HG03280 (cell line): Measurements from ENCODE around the gene CAGE1.

ENCODE experiments used
- ATAC-seq: cut with Tn5 transposase; IDR thresholded peaks from one replicate; pipeline ENCODE4 v1.9.1; 2021; ENCODE audit warnings: mild to moderate bottlenecking, moderate library complexity; ENCODE audit not compliant: unreplicated experiment

Gene CAGE1

DNA sequence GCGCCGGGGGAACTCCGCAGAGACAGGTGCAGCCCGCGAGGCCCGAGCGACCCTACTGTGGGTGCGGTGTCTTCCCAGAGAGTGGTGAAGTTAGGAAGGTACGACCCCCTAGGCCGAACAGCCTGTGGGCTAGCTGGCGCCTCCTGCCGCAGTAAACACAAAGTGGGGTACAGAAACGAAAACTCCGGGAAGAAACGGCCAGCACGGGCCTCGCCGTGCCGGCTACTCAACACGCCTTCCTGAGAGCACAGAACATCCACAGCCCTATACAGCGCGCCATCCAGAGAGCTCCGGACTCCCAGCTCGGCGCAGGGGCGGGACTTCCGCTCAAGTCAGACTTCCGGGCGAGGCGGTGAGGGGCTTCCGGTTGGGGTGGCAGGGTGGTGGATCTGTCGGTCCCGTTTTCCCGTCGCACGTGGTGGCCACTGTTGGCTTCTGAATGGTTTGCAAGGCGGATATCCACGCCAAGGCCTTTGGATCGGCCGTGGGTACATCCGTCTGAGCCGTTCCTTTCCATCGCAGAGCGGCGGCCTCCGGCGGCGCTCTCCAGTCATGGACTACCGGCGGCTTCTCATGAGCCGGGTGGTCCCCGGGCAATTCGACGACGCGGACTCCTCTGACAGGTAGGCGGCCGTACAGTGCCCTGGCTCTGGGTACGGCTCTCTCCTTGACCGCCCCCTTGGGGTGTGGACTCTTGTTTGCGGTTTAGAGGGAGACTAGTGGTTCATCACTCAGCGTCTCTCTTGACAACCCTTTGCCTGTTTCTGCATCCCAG, at the start of gene CAGE1, which contains the start of gene RIOK1:
Gene CAGE1, minus strand, starts transcription at position 292 of the 775 bp plus-strand sequence. CDS start 2,569 bp downstream, outside the sequence.
Gene RIOK1, plus strand, starts transcription at position 358 of the 775 bp plus-strand sequence. Its CDS starts 195 bp downstream, at position 553.
- ATAC-seq = peak; percentile 98

DNA sequence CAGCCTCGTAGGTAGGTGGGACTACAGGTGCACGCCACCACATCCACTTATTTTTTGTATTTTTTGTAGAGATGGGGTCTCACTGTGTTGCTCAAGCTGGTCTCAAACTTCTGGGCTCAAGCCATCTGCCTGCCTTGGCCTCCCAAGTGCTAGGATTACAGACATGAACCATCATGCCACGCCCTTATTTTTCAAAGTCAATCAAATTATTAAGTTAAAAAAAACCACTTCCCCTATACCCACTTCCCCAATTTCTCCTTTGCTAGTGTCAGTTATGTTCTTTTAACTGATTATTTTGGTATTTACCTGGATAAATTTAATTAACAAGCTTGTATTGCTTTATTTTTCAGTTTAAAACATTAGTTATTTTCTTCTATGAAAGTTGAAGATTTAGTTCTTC, 49.7 kb upstream of the CAGE1 start:
- no peak for ATAC-seq

DNA sequence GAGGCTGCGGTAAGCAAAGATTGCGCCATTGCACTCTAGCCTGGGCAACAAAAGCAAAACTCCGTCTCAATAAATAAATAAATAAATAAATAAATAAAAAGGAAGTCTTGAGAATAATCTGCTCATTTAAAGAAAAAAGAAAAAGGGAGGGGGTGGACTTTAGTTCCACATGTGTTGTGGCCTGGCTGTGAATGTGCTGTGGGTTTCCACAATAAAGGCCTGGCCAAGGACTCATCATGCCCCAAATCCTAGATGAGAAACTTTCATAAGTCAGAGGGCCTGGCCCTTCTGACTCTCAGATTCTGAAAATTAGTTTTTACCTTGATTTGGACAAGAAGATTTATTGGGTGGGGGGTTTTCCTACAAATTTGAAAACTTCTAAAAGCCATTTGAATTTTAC, 48.5 kb upstream of the CAGE1 start:
- ATAC-seq = no peak

DNA sequence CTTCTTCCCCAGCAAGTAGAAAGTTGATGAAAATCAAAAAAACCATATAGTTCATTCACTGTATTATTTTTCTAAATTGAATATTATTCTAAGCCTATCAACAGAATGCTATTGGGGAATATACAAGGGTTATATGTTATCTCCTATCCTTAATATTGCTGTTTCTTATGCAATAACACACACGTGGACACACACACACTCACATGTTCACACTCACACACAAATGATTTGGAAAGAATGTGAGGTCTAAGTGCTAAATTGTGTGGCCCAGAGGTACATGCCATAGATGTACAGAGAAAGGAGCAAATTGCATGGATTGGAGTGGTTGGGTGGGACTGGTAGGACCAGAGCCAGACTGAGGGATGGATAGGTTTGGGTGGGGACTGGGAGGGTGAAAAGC, 45.1 kb upstream of the CAGE1 start:
- no peak for ATAC-seq

DNA sequence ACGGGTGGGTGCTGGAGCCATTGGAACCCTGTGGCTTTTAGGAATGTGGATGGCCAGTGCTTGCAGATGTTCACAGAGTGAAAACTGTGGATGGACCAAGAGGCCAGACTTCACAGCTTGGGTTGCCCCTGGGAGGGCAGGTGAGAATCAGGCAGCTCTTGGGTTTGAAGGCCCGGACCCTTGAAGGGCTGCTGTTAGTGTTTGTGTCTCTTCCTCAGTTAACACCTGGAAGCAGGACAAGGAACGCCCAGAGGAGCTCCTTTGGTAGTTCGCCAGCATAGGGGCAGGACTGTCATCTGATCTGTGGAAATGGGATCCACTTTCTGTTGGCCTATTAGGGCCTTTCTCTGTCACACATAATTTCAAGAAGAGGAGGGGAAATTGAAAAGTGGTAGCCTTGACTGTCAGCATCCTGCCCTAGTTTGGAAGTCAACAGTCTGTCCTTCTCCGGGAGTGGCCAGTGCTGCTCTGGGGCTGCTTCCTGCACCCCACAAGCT, 43.6 kb upstream of the CAGE1 start:
- no peak for ATAC-seq

DNA sequence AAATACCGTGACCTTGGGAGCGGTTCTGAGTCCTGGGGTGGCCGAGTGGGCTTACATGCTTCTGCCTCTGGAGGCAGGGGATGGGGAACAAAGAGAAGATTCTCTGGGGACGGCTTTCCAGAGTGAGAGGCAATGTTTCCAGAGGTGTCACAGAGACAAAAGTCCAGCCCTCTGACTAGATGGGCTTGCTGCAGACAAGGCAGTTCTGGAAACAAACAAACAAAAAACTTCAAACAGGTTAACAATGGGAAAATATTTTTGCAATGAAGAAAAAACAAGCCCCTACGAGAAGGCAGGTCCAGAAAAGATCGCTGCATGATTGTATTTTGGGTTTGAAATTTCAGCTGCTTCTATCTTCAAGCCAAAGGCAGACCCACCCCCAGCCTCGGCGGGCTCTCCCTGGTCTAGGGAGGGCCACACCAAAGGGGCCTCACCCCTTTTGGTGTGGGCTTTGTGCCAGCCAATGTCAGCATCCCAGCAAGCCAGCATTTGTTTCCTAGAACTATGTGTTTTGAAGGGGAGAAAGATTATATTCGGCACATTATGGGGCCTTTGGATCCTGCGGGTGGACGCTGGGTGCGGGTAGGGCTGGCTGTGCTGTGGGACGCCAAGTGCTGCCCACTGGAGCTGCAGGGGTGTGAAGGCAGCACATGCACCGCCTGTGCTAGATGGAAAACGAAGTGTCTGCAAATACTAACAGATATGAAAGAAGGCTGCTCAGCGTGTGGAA, 43.0 kb upstream of the CAGE1 start:
- ATAC-seq = no peak

DNA sequence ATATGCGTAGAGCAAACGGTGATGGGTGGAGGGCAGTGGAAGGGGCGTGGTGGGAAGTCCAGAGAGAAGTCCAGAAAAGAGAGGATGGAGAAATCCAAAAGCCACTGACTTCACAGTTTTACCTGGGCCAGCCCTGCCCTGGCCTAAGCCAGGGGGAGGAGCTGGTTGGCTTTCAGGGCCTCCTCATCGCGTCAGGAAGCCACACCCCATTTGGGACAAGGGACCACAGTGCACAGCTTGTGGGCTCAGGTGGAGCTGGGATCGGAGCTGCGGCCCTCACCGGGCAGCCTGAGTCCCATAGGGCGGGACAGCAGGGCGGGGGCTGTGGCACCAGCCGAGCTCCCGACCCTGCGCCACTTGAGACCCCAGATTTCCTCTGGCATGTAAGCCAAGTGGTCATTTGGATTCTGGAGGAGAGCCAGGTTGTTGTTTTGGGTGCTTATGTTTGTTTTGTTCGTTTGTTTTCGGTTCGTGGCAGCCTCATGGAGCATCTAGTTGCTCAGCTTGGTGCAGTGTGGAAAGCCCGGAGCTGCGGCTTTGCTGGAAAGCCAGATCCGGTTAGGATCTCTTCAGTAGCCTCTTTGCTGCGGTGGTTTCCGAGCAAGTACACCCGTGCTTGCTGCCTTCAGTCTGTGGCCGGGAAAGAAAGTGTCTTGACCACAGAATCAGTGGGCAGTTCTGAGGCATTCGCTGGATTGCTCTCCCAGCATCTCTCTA, 42.3 kb upstream of the CAGE1 start:
- no peak for ATAC-seq

DNA sequence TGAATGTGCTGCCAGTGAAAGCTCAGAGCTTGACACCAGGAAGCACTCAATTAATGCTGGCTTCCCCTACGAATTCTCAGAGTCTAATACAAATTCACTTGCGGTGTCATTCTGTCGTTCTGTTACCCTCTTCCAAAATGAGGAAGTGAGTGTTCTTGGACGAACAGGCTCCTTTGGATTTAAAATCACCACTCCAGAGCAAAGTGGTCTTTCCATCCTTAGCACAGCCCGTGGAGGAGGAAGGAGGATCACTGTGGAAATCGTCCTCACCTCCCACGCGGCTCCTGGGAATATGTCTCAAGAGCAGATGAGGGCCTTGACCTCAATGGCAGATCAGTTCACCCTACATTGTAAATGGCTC, 41.8 kb upstream of the CAGE1 start:
- no peak for ATAC-seq

DNA sequence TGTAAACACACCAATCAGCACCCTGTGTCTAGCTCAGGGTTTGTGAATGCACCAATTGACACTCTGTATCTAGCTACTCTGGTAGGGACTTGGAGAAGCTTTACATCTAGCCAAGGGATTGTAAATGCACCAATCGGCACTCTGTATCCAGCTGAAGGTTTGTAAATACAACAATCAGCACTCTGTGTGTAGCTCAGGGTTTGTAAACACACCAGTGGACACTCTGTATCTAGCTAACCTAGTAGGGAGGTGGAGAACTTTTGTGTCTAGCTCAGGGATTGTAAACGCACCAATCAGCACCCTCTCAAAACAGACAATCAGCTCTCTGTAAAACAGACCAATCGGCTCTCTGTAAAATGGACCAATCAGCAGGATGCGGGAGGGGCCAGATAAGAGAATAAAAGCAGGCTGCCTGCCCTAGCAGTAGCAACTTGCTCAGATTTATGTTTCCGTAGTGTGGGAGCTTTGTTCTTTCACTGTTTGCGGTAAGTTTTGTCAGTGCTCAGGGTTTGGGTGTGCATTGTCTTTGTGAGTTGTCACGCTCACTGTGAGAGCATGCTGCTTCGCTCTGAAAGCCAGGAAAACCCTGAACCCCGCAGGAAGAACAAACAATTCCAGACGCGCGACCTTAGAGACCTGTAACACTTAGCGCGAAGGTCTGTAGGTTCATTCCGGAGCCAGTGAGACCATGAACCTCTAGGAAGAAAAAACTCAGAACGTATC, 37.1 kb upstream of the CAGE1 start:
- ATAC-seq = no peak

DNA sequence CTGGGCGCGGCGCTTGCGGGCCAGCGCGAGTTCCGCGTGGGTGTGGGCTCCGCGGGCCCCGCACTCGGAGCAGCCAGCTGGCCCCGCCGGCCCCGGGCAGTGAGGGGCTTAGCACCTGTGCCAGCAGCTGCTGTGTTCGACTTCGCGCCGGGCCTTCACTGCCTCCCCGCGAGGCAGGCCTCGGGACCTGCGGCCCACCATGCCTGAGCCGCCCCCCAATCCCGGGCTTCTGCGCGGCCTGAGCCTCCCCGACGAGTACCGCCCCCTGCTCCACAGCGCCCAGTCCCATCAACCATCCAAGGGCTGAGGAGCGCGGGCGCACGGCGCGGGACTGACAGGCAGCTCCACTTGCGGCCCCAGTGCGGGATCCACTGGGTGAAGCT, 36.3 kb upstream of the CAGE1 start:
- no peak for ATAC-seq

DNA sequence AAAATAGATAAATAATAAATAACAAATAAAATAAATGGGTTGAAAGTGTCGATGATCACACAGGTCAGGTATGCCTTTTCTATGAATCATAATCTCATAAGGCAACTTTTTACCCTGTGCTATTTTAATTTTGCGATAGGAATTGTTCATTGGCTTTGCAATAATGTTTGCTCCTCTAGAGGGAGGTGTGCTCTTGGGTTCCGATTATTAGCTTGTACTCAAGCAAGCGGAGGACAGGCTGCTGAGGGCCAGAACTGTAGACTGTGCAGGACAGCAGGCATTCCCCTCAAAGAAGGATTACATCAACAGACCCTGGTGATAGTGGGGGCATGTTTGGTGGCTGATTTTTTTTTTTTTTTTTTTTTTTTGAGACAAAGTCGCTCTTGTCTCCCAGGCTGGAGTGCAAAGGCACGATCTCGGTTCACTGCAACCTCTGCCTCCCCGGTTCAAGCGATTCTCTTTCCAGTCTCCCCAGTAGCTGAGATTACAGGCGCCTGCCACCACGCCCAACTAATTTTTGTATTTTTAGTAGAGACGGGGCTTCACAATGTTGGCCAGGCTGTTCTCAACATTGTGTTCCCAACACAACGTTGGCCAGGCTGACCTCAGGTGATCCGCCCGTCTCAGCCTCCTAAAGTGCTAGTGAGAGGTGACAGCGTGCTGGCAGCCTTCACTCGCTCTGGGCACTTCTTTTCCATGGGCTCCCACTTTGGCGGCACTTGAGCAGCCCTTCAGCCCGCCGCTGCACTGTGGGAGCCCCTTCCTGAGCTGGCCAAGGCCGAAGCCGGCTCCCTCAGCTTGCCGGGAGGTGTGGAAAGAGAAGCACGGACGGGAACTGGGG, 35.6 kb upstream of the CAGE1 start:
- no peak for ATAC-seq

DNA sequence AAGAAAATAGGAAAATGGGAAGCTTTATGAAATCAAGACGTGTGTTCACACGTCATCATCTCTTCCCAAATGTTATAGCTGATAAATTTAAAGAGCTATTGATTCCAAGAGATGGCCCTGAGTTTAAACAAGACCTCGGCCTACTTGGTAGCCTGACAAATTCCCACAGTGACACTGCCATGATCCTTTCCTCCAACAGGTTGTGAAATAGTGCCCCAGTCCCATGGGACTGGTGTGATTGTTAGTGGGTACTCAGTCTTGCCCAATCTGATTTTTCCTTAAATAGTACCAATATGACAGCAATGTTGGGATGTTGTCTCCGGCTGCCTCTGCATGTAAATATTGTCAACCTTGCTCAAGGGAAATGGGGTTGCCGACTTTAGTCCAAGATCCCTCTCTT, 34.5 kb upstream of the CAGE1 start:
- no peak for ATAC-seq

DNA sequence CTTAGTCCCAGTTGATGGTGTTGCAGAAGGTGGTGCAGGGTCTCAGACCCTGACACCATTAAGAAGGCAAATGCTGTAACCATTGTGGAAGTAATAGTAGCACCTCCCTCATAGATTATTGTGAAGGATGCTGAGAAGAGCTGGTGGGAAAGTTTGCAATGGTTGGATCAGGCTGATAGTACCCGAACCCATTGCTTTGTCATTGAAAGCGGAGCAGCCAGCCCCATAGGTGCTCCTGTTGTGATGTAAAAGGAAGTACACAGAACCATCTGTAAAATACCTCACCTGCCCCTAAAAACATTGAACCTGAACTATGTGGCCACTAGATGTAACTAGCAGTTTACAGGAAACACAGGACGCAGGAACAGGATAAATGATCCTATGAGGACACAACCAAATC, 31.5 kb upstream of the CAGE1 start:
- ATAC-seq = no peak

DNA sequence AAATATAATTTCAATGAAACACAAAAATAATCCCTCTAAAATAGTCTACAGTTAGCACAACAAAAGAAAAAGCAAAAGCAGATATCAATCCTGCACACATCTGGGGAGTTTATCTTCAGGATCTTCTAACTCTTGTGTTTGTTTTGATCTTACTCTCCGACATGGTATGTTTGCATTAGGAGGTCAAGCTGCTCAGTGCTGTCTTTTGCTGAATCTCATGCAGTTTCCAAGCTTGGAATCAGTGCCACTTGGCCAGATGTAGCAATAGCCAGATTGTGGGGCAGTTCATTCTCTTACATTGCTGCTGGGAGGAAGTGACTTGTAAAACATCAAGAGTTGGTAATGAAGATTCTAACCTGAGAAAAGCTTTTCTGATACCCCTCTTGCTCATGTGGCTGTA, 29.5 kb upstream of the CAGE1 start:
- no peak for ATAC-seq

DNA sequence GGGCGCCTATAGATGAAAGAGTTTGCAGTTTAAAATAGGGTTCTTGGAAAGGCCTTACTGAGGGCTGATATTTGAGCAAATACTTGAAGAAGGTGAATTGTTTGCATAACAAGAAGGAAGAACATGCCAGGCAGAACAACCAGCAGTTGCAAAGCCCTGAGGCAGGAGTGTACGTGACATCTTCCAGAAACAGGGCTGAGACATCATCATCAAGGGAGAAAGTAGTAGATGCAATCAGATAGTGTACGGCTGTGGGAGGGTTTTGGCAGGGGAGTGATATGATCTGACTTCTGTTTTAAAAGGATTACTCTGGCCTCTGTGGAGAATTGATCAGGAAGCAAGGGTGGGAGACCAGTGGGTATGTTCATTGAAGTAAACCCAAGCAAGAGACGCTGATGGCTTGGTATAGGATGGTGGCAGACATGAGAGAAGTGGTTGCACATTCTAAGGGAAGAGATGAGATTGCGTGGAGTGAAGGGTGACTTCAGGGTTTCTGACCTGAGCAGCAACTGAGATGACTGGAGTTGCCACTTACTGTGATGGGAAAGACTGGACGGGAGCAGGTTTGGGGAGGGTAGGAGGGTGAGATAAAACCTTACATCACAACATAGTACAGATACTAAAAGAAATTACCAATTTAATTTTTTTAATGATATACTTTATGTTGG, 28.8 kb upstream of the CAGE1 start:
- ATAC-seq = no peak

DNA sequence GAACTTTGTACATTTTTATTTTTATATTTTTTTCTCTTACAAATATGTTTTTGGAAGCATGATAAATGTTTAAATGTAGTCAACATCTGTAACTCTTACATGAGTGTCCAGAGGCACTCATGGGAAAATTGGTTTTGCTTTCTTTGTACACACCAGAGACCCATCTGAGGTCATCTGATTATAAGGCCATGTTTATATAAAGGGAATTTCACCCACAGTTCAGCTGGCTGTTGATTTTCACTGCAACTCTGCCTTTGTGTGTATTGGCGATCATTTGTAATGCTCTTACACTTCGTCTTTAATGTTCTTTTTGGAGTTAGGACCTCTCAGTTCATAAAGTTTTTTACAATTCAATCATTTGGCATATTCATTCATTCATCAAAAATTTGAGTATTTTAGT, 28.1 kb upstream of the CAGE1 start:
- ATAC-seq = no peak

DNA sequence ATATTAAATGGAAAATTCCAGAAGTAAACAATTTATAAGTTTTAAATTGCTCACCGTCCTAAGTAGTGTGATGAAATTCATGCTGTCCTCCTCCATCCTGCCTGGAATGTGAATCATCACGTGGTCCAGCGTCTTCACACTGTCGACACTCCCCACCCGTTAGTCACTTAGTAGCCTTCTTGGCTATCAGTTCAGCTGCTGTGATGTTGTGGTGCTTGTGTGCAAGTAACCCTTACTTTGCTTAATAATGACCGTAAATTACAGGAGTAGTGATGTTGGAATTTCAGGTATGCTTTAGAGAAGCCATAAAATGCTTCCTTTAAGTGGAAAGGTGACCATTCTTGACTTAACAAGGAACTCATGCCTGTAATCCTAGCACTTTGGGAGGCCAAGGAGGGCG, 25.3 kb upstream of the CAGE1 start:
- no peak for ATAC-seq

DNA sequence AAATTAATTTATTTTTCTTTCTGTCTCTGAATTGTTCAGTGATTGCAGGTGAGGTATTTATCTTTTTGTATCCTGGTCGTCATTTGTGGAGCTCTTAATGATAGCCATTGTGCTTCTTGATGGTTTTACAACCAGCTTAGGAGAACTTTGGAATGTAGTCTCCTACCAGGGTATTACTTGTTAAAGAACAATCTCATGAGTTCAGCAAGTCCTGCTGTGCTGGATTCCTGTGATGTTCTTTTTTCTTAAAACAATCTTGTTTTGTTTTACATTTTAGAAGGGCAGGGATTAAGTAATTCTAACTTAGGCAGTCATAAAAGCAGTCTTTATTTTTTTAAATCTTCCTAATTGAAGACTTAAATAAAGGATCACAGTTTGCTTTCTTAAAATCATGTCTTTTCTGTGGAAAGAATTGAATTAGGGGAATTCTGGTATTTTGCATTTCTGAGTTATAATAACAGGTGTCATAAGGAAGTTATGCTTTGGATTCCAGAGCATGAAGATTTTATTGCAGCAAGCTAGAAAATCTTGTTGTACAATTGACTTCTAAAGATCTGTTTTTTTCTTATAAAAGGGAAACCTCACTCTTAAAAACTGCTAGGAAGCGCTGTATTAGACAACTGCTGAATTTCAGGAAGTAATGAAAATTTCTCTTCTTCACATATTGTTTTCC, 23.7 kb upstream of the CAGE1 start:
- ATAC-seq = no peak

DNA sequence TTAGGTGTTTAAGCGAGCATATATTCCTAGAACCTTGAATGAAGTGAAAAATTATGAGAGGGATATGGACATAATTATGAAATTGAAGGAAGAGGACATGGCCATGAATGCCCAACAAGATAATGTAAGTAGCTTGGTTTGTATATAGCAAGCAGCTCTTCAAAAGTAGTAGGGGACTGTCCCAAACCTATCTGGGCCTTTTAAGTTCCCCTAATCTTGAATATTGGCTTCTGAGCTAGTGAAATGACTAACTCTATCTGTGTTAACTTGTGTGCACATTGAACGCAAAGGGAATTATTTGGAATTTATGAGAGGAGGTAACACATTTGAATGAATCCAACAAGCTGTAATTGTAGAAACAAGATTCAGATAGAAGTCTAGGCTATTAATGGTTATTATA, 21.8 kb upstream of the CAGE1 start:
- no peak for ATAC-seq
